ENCODE data around the gene SULT4A1. TPM values are rescaled to one million over a fixed set of nuclear protein-coding genes. Genes with fewer than 3 reads are reported as not detected.

The SULT4A1 gene
- total and polyA plus RNA-seq, 4 donors = 0.08 to 0.37 TPM; not detected in 2

DNA sequence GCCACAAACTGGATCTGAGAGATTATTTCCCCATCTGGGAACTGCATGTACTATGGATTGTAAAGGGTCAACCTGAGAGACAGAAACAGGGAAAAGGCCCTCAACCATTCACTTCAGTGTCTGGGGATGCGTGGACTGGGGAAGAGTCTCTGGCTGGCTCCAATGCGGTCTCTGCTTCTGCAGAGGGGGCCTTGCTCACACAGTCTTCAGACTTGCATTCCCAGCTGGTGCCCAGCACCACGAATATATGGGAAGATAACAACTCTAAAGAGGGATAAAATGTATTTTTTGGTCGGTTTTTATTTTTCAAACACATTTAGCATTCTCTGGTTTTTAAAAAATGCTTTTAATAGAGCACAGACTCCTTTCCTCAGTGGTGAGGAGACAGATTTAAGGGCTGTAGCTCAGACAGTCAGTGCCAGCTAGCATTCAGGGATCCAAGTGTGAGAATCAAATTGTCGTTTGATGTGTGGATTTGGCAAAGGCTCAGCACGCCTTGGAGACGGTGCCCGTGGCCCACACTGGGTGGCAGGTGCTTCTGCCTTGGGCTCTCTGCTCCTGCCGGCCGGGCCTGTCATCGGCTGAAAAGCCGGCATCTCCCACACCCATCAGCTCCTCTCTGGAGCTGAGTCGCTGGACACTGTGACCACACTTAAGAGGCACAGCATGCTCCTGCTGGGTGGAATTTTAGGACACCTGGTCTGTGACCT lies 42.2 kb downstream of the SULT4A1 start:
- H3K27ac ChIP-seq (ENCODE audit: low read depth in 1 of 2, low read length in 2 of 2) = peak overlapping the region; percentile 31 to 55
- H3K36me3 ChIP-seq (ENCODE audit: control insufficient read depth in 4 of 4, insufficient read depth in 3 of 4, low read depth in 1 of 4, low read length in 3 of 4) = no peaks in the 10 kb centered on the region
- H3K27me3 ChIP-seq (ENCODE audit: control insufficient read depth in 4 of 4, insufficient read depth in 4 of 4, low read length in 3 of 4) = no peaks in the 10 kb centered on the region
- no peaks in the 10 kb centered on the region for H3K9me3 ChIP-seq (ENCODE audit: control insufficient read depth in 4 of 4, low read length in 3 of 4)
- H3K4me1 ChIP-seq (ENCODE audit: control insufficient read depth in 4 of 4, insufficient read depth in 4 of 4, low read length in 3 of 4) = peaks cover 6 to 32% (median 17%) of the 10 kb centered on the region in 4 donors
- DNase-seq (ENCODE audit: low spot score) = no peak
- peak overlapping the region in 1 of 2 donors; percentile 50 for H3K9ac ChIP-seq (ENCODE audit: low read depth in 1 of 2, low read length in 2 of 2)
- no peak overlapping the region for H3K4me3 ChIP-seq (ENCODE audit: low read depth in 1 of 3, low read length in 3 of 3)
- 90% methylated on average over 13 of the region's 13 CpGs for WGBS
- TF ChIP-seq FOXA2 (IDR thresholded peaks at IDR 0.05) = no peak
- TF ChIP-seq, protein P1, sequence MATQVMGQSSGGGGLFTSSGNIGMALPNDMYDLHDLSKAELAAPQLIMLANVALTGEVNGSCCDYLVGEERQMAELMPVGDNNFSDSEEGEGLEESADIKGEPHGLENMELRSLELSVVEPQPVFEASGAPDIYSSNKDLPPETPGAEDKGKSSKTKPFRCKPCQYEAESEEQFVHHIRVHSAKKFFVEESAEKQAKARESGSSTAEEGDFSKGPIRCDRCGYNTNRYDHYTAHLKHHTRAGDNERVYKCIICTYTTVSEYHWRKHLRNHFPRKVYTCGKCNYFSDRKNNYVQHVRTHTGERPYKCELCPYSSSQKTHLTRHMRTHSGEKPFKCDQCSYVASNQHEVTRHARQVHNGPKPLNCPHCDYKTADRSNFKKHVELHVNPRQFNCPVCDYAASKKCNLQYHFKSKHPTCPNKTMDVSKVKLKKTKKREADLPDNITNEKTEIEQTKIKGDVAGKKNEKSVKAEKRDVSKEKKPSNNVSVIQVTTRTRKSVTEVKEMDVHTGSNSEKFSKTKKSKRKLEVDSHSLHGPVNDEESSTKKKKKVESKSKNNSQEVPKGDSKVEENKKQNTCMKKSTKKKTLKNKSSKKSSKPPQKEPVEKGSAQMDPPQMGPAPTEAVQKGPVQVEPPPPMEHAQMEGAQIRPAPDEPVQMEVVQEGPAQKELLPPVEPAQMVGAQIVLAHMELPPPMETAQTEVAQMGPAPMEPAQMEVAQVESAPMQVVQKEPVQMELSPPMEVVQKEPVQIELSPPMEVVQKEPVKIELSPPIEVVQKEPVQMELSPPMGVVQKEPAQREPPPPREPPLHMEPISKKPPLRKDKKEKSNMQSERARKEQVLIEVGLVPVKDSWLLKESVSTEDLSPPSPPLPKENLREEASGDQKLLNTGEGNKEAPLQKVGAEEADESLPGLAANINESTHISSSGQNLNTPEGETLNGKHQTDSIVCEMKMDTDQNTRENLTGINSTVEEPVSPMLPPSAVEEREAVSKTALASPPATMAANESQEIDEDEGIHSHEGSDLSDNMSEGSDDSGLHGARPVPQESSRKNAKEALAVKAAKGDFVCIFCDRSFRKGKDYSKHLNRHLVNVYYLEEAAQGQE (IDR thresholded peaks at IDR 0.05) = no peak
- no peak for TF ChIP-seq RAD21 (IDR thresholded peaks at IDR 0.05)

DNA sequence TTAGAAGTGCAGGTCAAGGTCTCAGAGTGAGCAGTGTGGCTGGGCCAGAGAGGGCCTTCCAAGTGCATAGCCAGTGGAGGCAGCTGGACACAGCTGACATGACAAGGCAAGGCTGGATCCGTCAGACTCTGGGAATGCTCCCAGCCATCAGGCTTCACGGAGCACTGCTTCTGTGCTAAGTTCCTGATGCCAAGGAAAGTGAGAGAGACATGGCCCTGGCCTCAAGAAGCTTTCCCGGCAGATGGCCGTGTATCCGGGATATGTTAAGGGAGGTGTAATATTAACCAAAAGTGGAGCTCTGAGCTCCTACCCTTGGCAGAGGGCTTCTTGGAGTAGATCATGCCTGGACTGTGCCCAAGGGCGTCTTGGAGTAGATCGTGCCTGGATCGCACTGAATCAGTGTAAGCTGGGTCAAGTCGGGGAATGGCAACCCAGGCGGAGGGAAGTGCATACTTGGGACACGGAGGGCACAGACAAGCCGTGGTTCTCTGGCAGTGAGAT lies 42.8 kb downstream of the SULT4A1 start:
- 90% methylated on average over 12 of the region's 12 CpGs for WGBS
- H3K4me3 ChIP-seq (ENCODE audit: low read depth in 1 of 3, low read length in 3 of 3) = no peak overlapping the region
- TF ChIP-seq JUND (IDR thresholded peaks at IDR 0.05) (no peak), FOXA2 (IDR thresholded peaks at IDR 0.05) (no peak), HNF4A (conservative IDR thresholded peaks at IDR 0.05) (no peak), TAF1 (conservative IDR thresholded peaks at IDR 0.05) (no peak), HNF4G (IDR thresholded peaks at IDR 0.05) (no peak), EGR1 (IDR thresholded peaks at IDR 0.05; ENCODE audit: low read depth in 2 of 2) (no peak)
- TF ChIP-seq, protein P2, sequence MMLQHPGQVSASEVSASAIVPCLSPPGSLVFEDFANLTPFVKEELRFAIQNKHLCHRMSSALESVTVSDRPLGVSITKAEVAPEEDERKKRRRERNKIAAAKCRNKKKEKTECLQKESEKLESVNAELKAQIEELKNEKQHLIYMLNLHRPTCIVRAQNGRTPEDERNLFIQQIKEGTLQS (IDR thresholded peaks at IDR 0.05) = no peak

DNA sequence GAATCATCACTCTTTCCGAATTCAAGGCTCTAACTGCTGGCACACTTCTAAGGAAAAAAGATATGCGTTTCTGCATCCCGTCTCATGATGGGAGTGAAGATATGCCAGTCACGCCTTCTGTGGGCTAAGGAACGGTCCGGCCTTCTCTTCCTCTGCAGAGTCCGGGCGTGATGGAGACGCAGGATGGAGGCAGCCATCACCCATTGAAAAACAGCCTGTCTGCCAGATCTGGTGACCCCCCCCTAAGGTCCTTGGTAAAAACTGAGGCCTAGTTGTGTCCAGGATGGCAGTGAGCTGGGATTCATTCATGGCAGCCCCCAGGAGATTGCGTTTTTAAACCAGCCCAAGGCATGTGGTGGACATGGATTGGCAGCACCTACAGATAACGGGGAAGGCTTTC lies 43.3 kb downstream of the SULT4A1 start:
- H3K4me1 ChIP-seq (ENCODE audit: control insufficient read depth in 4 of 4, insufficient read depth in 4 of 4, low read length in 3 of 4) = peaks cover 4 to 26% (median 12%) of the 10 kb centered on the region in 4 donors
- DNase-seq (ENCODE audit: low spot score) = no peak
- no peak overlapping the region for H3K27ac ChIP-seq (ENCODE audit: low read depth in 1 of 2, low read length in 2 of 2)
- TF ChIP-seq EGR1 (IDR thresholded peaks at IDR 0.05; ENCODE audit: low read depth in 2 of 2) = no peak
- no peak for TF ChIP-seq FOXA2 (IDR thresholded peaks at IDR 0.05)
- no peak for TF ChIP-seq NR2F2 (IDR thresholded peaks at IDR 0.05)
- no peak for TF ChIP-seq RAD21 (IDR thresholded peaks at IDR 0.05)
- TF ChIP-seq, protein P3, sequence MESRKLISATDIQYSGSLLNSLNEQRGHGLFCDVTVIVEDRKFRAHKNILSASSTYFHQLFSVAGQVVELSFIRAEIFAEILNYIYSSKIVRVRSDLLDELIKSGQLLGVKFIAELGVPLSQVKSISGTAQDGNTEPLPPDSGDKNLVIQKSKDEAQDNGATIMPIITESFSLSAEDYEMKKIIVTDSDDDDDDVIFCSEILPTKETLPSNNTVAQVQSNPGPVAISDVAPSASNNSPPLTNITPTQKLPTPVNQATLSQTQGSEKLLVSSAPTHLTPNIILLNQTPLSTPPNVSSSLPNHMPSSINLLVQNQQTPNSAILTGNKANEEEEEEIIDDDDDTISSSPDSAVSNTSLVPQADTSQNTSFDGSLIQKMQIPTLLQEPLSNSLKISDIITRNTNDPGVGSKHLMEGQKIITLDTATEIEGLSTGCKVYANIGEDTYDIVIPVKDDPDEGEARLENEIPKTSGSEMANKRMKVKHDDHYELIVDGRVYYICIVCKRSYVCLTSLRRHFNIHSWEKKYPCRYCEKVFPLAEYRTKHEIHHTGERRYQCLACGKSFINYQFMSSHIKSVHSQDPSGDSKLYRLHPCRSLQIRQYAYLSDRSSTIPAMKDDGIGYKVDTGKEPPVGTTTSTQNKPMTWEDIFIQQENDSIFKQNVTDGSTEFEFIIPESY (IDR thresholded peaks at IDR 0.05) = no peak
- no peak for TF ChIP-seq HNF4G (IDR thresholded peaks at IDR 0.05)
- no peak for TF ChIP-seq GABPA (IDR thresholded peaks at IDR 0.05 in 1 of 2, conservative IDR thresholded peaks at IDR 0.05 in 1 of 2)
- no peak for TF ChIP-seq HNF4A (conservative IDR thresholded peaks at IDR 0.05)
- TF ChIP-seq, protein P4, sequence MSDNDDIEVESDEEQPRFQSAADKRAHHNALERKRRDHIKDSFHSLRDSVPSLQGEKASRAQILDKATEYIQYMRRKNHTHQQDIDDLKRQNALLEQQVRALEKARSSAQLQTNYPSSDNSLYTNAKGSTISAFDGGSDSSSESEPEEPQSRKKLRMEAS (IDR thresholded peaks at IDR 0.05) = no peak
- no peak for TF ChIP-seq SP1 (IDR thresholded peaks at IDR 0.05)
- TF ChIP-seq RXRA (IDR thresholded peaks at IDR 0.05) = no peak
- TF ChIP-seq, protein P1 (IDR thresholded peaks at IDR 0.05) = no peak
- TF ChIP-seq FOXA1 (IDR thresholded peaks at IDR 0.05) = no peak

More for the DNA sequence above, 42.8 kb downstream of the SULT4A1 start:
- DNase-seq (ENCODE audit: low spot score) = no peak
- H3K9ac ChIP-seq (ENCODE audit: low read depth in 1 of 2, low read length in 2 of 2) = no peak overlapping the region
- H3K27ac ChIP-seq (ENCODE audit: low read depth in 1 of 2, low read length in 2 of 2) = no peak overlapping the region
- peaks cover 6 to 28% (median 16%) of the 10 kb centered on the region in 4 donors for H3K4me1 ChIP-seq (ENCODE audit: control insufficient read depth in 4 of 4, insufficient read depth in 4 of 4, low read length in 3 of 4)
- H3K36me3 ChIP-seq (ENCODE audit: control insufficient read depth in 4 of 4, insufficient read depth in 3 of 4, low read depth in 1 of 4, low read length in 3 of 4) = no peaks in the 10 kb centered on the region
- no peaks in the 10 kb centered on the region for H3K9me3 ChIP-seq (ENCODE audit: control insufficient read depth in 4 of 4, low read length in 3 of 4)
- no peaks in the 10 kb centered on the region for H3K27me3 ChIP-seq (ENCODE audit: control insufficient read depth in 4 of 4, insufficient read depth in 4 of 4, low read length in 3 of 4)

More for the DNA sequence above, 43.3 kb downstream of the SULT4A1 start:
- 91% methylated on average over 11 of the region's 11 CpGs for WGBS
- Histone ChIP-seq H3K27me3 (ENCODE audit: control insufficient read depth in 4 of 4, insufficient read depth in 4 of 4, low read length in 3 of 4) (no peaks in the 10 kb centered on the region), H3K36me3 (ENCODE audit: control insufficient read depth in 4 of 4, insufficient read depth in 3 of 4, low read depth in 1 of 4, low read length in 3 of 4) (no peaks in the 10 kb centered on the region), H3K9ac (ENCODE audit: low read depth in 1 of 2, low read length in 2 of 2) (no peak overlapping the region), H3K4me3 (ENCODE audit: low read depth in 1 of 3, low read length in 3 of 3) (no peak overlapping the region), H3K9me3 (ENCODE audit: control insufficient read depth in 4 of 4, low read length in 3 of 4) (no peaks in the 10 kb centered on the region)

Data from liver (tissue), 9 donors.